Measurements from ENCODE around the gene NRG4. TPM values are rescaled to one million over a fixed set of nuclear protein-coding genes. Genes with fewer than 3 reads are reported as not detected.

Gene NRG4
- total RNA-seq, 1 experiment from 2014 or later: 0.55 TPM

DNA sequence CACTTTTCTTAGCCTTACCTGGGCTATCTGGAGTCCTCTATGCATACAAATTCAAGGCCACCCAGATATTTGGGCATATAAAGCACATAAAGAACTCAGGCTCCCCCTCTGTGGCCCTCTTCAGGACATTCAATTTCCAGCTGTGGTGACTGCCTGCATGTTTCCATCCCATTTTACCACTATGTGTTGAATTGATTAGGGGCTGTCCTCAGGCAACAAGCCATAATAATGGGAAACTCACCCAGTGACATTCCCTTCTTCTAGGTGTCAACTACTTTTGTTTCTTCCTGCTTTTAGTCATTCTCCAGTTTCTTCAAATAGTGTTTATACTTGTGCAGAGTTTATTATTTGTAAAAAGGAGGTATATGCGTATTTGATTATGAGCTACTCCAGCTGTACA lies 18.0 kb downstream of the NRG4 start (continued):
- TF ChIP-seq, protein P1, sequence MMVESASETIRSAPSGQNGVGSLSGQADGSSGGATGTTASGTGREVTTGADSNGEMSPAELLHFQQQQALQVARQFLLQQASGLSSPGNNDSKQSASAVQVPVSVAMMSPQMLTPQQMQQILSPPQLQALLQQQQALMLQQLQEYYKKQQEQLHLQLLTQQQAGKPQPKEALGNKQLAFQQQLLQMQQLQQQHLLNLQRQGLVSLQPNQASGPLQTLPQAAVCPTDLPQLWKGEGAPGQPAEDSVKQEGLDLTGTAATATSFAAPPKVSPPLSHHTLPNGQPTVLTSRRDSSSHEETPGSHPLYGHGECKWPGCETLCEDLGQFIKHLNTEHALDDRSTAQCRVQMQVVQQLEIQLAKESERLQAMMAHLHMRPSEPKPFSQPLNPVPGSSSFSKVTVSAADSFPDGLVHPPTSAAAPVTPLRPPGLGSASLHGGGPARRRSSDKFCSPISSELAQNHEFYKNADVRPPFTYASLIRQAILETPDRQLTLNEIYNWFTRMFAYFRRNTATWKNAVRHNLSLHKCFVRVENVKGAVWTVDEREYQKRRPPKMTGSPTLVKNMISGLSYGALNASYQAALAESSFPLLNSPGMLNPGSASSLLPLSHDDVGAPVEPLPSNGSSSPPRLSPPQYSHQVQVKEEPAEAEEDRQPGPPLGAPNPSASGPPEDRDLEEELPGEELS (CRISPR knock-in tag; IDR thresholded peaks at IDR 0.05): no peak
- TF ChIP-seq, protein P2, sequence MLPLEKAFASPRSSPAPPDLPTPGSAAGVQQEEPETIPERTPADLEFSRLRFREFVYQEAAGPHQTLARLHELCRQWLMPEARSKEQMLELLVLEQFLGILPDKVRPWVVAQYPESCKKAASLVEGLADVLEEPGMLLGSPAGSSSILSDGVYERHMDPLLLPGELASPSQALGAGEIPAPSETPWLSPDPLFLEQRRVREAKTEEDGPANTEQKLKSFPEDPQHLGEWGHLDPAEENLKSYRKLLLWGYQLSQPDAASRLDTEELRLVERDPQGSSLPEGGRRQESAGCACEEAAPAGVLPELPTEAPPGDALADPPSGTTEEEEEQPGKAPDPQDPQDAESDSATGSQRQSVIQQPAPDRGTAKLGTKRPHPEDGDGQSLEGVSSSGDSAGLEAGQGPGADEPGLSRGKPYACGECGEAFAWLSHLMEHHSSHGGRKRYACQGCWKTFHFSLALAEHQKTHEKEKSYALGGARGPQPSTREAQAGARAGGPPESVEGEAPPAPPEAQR (CRISPR knock-in tag; IDR thresholded peaks at IDR 0.05): no peak
- TF ChIP-seq, protein P3, sequence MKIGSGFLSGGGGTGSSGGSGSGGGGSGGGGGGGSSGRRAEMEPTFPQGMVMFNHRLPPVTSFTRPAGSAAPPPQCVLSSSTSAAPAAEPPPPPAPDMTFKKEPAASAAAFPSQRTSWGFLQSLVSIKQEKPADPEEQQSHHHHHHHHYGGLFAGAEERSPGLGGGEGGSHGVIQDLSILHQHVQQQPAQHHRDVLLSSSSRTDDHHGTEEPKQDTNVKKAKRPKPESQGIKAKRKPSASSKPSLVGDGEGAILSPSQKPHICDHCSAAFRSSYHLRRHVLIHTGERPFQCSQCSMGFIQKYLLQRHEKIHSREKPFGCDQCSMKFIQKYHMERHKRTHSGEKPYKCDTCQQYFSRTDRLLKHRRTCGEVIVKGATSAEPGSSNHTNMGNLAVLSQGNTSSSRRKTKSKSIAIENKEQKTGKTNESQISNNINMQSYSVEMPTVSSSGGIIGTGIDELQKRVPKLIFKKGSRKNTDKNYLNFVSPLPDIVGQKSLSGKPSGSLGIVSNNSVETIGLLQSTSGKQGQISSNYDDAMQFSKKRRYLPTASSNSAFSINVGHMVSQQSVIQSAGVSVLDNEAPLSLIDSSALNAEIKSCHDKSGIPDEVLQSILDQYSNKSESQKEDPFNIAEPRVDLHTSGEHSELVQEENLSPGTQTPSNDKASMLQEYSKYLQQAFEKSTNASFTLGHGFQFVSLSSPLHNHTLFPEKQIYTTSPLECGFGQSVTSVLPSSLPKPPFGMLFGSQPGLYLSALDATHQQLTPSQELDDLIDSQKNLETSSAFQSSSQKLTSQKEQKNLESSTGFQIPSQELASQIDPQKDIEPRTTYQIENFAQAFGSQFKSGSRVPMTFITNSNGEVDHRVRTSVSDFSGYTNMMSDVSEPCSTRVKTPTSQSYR (CRISPR knock-in tag; IDR thresholded peaks at IDR 0.05): no peak
- TF ChIP-seq, protein P4, sequence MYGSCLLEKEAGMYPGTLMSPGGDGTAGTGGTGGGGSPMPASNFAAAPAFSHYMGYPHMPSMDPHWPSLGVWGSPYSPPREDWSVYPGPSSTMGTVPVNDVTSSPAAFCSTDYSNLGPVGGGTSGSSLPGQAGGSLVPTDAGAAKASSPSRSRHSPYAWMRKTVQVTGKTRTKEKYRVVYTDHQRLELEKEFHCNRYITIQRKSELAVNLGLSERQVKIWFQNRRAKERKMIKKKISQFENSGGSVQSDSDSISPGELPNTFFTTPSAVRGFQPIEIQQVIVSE (CRISPR knock-in tag; IDR thresholded peaks at IDR 0.05; ENCODE audit: borderline replicate concordance): no peak
- TF ChIP-seq, protein P5, sequence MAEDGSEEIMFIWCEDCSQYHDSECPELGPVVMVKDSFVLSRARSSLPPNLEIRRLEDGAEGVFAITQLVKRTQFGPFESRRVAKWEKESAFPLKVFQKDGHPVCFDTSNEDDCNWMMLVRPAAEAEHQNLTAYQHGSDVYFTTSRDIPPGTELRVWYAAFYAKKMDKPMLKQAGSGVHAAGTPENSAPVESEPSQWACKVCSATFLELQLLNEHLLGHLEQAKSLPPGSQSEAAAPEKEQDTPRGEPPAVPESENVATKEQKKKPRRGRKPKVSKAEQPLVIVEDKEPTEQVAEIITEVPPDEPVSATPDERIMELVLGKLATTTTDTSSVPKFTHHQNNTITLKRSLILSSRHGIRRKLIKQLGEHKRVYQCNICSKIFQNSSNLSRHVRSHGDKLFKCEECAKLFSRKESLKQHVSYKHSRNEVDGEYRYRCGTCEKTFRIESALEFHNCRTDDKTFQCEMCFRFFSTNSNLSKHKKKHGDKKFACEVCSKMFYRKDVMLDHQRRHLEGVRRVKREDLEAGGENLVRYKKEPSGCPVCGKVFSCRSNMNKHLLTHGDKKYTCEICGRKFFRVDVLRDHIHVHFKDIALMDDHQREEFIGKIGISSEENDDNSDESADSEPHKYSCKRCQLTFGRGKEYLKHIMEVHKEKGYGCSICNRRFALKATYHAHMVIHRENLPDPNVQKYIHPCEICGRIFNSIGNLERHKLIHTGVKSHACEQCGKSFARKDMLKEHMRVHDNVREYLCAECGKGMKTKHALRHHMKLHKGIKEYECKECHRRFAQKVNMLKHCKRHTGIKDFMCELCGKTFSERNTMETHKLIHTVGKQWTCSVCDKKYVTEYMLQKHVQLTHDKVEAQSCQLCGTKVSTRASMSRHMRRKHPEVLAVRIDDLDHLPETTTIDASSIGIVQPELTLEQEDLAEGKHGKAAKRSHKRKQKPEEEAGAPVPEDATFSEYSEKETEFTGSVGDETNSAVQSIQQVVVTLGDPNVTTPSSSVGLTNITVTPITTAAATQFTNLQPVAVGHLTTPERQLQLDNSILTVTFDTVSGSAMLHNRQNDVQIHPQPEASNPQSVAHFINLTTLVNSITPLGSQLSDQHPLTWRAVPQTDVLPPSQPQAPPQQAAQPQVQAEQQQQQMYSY (CRISPR knock-in tag; IDR thresholded peaks at IDR 0.05): no peak
- TF ChIP-seq, protein P6, sequence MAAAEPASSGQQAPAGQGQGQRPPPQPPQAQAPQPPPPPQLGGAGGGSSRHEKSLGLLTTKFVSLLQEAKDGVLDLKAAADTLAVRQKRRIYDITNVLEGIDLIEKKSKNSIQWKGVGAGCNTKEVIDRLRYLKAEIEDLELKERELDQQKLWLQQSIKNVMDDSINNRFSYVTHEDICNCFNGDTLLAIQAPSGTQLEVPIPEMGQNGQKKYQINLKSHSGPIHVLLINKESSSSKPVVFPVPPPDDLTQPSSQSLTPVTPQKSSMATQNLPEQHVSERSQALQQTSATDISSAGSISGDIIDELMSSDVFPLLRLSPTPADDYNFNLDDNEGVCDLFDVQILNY (CRISPR knock-in tag; IDR thresholded peaks at IDR 0.05): no peak
- TF ChIP-seq, protein P7, sequence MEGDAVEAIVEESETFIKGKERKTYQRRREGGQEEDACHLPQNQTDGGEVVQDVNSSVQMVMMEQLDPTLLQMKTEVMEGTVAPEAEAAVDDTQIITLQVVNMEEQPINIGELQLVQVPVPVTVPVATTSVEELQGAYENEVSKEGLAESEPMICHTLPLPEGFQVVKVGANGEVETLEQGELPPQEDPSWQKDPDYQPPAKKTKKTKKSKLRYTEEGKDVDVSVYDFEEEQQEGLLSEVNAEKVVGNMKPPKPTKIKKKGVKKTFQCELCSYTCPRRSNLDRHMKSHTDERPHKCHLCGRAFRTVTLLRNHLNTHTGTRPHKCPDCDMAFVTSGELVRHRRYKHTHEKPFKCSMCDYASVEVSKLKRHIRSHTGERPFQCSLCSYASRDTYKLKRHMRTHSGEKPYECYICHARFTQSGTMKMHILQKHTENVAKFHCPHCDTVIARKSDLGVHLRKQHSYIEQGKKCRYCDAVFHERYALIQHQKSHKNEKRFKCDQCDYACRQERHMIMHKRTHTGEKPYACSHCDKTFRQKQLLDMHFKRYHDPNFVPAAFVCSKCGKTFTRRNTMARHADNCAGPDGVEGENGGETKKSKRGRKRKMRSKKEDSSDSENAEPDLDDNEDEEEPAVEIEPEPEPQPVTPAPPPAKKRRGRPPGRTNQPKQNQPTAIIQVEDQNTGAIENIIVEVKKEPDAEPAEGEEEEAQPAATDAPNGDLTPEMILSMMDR (IDR thresholded peaks at IDR 0.05): no peak
- TF ChIP-seq, protein P8, sequence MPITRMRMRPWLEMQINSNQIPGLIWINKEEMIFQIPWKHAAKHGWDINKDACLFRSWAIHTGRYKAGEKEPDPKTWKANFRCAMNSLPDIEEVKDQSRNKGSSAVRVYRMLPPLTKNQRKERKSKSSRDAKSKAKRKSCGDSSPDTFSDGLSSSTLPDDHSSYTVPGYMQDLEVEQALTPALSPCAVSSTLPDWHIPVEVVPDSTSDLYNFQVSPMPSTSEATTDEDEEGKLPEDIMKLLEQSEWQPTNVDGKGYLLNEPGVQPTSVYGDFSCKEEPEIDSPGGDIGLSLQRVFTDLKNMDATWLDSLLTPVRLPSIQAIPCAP (CRISPR knock-in tag; IDR thresholded peaks at IDR 0.05): no peak
- TF ChIP-seq SMAD4 (CRISPR knock-in tag; IDR thresholded peaks at IDR 0.05): no peak
- TF ChIP-seq FOXP1 (CRISPR knock-in tag; IDR thresholded peaks at IDR 0.05; ENCODE audit: borderline replicate concordance): no peak
- TF ChIP-seq GRHL2 (CRISPR knock-in tag; IDR thresholded peaks at IDR 0.05; ENCODE audit: insufficient replicate concordance, severe bottlenecking): no peak
- TF ChIP-seq, protein P9, sequence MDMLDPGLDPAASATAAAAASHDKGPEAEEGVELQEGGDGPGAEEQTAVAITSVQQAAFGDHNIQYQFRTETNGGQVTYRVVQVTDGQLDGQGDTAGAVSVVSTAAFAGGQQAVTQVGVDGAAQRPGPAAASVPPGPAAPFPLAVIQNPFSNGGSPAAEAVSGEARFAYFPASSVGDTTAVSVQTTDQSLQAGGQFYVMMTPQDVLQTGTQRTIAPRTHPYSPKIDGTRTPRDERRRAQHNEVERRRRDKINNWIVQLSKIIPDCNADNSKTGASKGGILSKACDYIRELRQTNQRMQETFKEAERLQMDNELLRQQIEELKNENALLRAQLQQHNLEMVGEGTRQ (CRISPR knock-in tag; IDR thresholded peaks at IDR 0.05): no peak
- TF ChIP-seq, protein P10, sequence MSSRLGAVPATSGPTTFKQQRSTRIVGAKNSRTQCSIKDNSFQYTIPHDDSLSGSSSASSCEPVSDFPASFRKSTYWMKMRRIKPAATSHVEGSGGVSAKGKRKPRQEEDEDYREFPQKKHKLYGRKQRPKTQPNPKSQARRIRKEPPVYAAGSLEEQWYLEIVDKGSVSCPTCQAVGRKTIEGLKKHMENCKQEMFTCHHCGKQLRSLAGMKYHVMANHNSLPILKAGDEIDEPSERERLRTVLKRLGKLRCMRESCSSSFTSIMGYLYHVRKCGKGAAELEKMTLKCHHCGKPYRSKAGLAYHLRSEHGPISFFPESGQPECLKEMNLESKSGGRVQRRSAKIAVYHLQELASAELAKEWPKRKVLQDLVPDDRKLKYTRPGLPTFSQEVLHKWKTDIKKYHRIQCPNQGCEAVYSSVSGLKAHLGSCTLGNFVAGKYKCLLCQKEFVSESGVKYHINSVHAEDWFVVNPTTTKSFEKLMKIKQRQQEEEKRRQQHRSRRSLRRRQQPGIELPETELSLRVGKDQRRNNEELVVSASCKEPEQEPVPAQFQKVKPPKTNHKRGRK (CRISPR knock-in tag; IDR thresholded peaks at IDR 0.05; ENCODE audit: borderline replicate concordance): no peak
- TF ChIP-seq NFATC4 (CRISPR knock-in tag; IDR thresholded peaks at IDR 0.05): no peak
